Measurements from ENCODE around the gene DPH1. TPM values are rescaled to one million over a fixed set of nuclear protein-coding genes. Genes with fewer than 3 reads are reported as not detected.

The DPH1 gene
- total RNA-seq, 4 donors from 2014 or later, result 25.9 to 130 (median 64.5) TPM

DNA sequence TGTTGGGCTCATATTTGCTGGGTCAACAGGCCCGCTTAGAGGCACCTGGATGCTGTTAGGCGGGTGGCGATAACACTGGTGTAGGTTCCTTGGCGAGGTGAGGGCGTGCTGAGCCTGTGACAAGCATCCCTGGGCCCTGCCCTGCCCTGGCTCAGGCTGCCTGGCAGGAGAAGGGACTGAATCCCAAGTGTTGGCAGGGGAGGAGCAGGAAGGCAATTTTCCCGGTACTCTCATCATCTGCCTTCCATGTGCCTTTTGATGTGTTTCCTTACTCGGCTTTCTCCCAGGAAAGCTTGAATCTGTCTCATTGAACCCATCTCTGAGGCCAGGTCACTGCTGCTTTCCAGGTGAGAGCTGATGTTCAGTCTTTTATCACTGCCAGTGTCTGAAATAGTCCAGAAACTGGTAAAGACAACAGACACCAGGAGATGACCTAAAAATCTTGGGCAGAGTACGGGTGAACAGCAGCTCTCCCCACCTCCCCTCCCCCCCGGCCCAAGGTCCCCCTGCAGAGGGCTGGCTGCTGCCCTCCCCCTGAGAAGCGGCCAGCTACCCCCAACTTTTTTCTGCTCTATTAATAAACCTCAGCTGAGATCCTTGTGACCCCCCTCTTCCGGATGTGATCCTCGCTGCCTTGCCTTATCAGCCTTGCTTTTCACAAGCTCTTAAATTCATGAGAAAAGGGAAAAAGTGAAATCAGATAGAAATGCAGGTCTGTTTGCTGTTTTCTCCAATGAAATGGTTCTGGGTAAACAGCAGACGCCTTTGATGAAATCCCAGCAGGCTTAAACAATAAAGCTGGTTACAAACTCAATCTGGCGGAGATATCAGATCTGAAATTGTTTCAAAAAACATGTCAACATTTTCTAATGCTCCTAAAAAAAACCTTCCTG lies 33.8 kb upstream of the DPH1 start:
- no peak for DNase-seq
- Histone ChIP-seq H3K4me1 (peaks cover 4 to 33% (median 7%) of the 10 kb centered on the region in 4 donors), H3K4me3 (no peak overlapping the region), H3K36me3 (no peaks in the 10 kb centered on the region), H3K27me3 (no peaks in the 10 kb centered on the region), H3K9me3 (no peaks in the 10 kb centered on the region), H3K27ac (no peak overlapping the region)
- TF ChIP-seq POLR2A (IDR thresholded peaks at IDR 0.05) (no peak), CTCF (IDR thresholded peaks at IDR 0.05) (no peak)

- H3K4me3 ChIP-seq, result no peak overlapping the region
- H3K4me1 ChIP-seq, result peaks cover 4 to 33% (median 7%) of the 10 kb centered on the region in 4 donors
These were observed 33.1 kb upstream of the DPH1 start for GRCh38 chr17:1996800-1997288.

GRCh38 chr17:1997289-1997926 lies 32.5 kb upstream of the DPH1 start:
- H3K9me3 ChIP-seq, result no peaks in the 10 kb centered on the region
- H3K4me1 ChIP-seq, result peaks cover 4 to 33% (median 7%) of the 10 kb centered on the region in 4 donors
- H3K36me3 ChIP-seq, result no peaks in the 10 kb centered on the region
- DNase-seq, result no peak
- peak overlapping the region in 3 of 4 donors; percentile 30 to 76 (median 66) for H3K4me3 ChIP-seq
- H3K27me3 ChIP-seq, result no peaks in the 10 kb centered on the region
- H3K27ac ChIP-seq, result peak overlapping the region in 2 of 4 donors; percentile 52 to 72
- TF ChIP-seq POLR2A (IDR thresholded peaks at IDR 0.05) (no peak), CTCF (IDR thresholded peaks at IDR 0.05) (peak in 2 of 6 experiments; percentile 5 to 23)

More at GRCh38 chr17:1996800-1997288, 33.1 kb upstream of the DPH1 start:
- no peak for DNase-seq
- Histone ChIP-seq H3K9me3 (no peaks in the 10 kb centered on the region), H3K36me3 (no peaks in the 10 kb centered on the region), H3K27ac (no peak overlapping the region), H3K27me3 (no peaks in the 10 kb centered on the region)
- TF ChIP-seq CTCF (IDR thresholded peaks at IDR 0.05), result no peak
- no peak for TF ChIP-seq POLR2A (IDR thresholded peaks at IDR 0.05)

DNA sequence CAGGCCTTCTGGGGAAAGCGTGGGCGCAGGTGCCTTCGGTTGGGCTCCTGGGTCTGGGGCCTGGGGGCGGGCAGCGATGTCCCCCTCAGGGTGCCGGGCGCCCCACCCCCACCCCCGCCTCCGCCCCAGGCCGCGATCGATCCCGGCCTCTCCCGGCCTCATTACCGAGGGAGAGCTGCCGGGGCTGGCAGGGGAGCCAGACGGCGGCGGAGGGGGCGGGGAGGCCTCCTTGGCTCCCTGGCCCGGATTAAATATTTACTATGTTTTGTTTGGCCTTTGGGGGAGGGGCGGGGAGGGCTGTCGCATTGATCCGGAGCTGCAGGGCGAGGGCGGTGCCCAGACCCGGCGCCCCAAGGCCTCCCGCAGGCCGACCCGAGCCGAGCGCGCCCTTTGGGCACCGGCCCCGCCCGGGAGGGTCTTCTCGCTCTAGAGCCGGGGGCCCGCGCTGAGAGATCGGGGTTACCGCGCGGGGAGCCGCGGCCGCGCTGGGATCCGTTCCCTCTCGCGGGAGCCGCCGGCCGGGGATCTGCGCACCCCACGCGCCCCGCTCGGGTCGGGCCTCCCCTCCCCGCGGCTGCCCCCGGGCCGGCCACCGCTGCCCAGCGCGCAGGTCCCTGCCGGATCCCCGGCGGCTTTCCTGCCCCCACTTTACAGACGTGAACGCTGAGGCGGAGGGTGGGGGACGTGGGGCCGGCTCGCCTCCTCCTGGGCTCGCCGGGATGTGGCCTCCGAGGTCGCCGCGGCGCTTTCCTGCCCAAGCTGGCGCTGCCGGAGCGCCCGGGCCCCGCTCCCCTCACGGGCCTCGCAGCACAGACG lies 31.8 kb upstream of the DPH1 start:
- Histone ChIP-seq H3K27me3 (no peaks in the 10 kb centered on the region), H3K9me3 (no peaks in the 10 kb centered on the region), H3K4me1 (peaks cover 4 to 33% (median 7%) of the 10 kb centered on the region in 4 donors), H3K27ac (peak overlapping the region in 2 of 4 donors; percentile 52 to 72), H3K36me3 (no peaks in the 10 kb centered on the region), H3K4me3 (peak overlapping the region; percentile 15 to 76 (median 48))
- peak in 2 of 3 donors; percentile 77 to 81 for DNase-seq
- TF ChIP-seq POLR2A (IDR thresholded peaks at IDR 0.05) (peak in 1 of 2 donors; percentile 30), CTCF (IDR thresholded peaks at IDR 0.05) (no peak)

Measured in Peyer's patch (tissue), 4 donors.